HG02759 (cell line): ENCODE measurements around the gene PRCD.
A peak's percentile ranks its signal among the peaks of the same experiment; 100 is the strongest.
"Not testable (repeated sequence)": the region's sequence is repeated elsewhere in the genome, so short reads cannot be mapped to it uniquely, and the experiment has no call there.

Experiments
- ATAC-seq: cut with Tn5 transposase; IDR thresholded peaks from one replicate; pipeline ENCODE4 v1.9.1; 2021; ENCODE audit warnings: mild to moderate bottlenecking, moderate library complexity; ENCODE audit not compliant: unreplicated experiment

The PRCD gene

DNA sequence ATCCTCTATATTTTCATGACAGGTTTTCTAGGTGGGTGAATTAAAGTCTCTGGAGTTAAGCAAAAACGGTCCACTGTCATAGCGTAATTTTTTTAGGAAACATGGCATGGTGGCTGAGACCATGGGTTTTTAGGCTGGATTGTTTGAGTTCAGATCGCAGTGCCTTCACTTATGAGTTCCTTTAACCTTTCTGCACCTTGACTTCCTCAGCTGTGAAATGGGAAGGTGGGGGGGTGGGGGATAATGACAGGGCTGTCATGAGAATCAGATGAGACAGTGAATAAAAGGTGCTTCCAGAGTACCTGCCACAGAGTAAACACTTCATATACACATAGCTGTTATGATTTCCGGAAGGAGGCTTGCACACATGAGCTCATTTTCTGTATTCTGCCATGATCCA lies 11.8 kb downstream of the PRCD start:
- no peak for ATAC-seq

DNA sequence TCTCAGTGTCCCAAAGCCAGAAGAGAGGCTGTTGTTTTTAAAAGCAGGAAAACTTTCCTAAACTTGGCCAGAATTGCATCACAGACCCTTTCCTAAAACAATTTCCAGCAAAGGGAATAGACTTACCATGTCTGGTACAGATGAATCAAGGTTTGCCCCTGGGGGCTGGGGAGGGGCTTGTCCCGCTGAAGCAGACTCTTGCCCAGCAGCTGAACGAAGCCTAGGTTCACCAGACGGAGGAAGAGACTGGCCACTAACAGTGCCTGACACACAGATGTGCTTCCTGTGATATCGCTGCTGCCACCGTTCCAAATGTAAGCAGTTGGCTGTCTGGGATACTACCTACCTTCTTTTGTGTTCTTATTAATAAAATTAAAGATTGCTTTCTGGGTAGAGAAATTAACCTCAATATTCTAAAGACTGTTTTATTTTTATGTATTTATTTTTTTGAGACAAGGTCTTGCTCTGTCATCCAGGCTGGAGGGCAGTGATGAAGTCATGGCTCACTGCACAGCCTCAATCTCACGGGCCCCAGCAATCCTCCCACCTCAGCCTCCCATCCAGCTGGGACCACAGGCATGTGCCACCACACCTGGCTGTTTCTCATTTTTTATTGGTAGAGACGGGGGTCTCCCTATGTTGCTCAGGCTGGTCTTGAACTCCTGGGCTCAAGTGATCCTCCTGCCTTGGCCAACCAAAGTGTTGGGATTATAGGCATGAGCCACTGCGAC lies 13.5 kb downstream of the PRCD start:
- ATAC-seq = no peak

DNA sequence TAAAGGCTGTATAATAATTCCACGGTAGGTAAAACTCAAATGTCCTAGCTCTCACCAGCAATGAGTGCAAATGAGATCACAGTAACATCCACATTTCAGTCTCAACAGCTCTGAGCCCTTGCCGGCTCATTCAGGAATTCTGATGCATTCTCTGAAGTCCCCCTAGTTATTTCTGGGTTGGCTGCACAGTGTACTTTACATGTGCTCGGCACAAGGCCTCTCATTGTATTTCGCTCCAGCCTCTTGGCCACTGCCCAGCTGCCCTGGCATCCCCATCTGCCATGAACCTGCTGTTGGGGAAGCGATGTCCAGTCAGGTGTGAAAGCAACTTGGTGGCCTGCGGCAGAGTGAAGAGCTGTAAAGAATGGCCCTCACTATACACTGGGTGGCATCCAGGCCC lies 14.3 kb downstream of the PRCD start:
- no peak for ATAC-seq

DNA sequence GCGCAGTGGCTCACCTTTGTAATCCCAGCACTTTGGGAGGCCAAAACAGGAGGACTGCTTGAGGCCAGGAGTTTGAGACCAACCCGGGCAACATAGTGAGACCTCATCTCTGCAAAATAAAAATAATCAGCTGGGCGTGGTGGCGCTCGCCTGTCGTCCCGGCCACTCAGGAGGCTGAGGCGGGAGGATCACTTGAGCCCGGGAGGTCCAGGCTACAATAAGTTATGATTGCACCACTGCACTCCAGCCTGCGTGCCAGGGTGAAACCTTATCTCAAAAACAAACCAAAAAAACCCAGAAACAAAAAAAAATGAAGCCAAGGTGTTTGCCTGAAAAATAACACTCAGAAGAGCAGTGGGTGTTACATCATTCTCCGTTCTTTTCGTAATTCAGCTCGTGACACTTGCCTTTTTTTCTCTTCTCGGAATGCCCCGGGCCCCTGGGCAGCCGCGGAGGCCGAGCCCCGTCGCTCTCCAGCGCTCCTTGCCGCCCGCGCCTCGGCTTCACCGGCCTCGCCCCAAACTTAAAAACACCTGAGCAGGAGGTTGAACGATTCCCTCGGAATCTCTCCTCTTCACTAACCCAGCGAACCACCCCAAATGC lies 17.0 kb downstream of the PRCD start:
- peak; percentile 15 for ATAC-seq

DNA sequence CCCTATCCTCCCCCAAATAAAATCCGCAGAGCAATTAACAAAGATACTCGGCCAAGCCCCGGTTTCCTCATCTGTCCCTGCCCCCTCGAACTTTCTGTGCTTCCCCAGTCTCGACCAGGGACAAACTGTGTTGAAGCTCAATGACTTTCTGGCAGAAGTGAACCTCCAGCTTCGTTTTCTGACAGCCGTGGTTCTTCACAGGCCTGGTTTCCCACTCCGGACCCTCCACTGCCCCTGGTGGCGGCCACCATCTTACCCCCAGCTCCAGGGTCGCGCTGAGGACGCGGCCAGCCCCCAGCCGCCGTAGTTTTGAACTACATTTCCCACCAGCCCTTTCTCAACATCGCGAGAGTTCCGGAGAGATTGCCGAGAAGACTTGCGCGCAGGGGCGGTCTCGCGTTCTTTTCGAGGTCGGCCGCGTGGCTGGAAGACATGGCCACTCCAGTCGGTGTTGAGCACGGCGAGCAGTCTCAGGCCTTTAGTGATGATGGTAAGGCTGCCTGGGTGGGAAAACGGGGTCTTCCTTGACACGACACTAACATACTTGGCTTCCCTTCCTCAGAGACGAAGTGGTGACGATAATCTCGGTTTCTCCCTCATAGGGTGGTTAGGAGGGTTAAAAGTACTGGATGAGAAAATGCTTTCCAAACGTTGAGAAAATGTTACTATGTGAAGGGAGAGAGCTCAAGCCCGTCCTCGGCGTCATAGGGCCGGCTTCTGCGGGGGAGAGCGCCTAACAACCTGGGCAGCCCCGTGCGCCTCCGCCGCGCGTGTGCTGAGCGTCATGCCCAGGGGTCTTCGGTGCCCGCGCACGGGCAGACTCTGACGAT lies 17.7 kb downstream of the PRCD start:
- ATAC-seq = peak; percentile 90

DNA sequence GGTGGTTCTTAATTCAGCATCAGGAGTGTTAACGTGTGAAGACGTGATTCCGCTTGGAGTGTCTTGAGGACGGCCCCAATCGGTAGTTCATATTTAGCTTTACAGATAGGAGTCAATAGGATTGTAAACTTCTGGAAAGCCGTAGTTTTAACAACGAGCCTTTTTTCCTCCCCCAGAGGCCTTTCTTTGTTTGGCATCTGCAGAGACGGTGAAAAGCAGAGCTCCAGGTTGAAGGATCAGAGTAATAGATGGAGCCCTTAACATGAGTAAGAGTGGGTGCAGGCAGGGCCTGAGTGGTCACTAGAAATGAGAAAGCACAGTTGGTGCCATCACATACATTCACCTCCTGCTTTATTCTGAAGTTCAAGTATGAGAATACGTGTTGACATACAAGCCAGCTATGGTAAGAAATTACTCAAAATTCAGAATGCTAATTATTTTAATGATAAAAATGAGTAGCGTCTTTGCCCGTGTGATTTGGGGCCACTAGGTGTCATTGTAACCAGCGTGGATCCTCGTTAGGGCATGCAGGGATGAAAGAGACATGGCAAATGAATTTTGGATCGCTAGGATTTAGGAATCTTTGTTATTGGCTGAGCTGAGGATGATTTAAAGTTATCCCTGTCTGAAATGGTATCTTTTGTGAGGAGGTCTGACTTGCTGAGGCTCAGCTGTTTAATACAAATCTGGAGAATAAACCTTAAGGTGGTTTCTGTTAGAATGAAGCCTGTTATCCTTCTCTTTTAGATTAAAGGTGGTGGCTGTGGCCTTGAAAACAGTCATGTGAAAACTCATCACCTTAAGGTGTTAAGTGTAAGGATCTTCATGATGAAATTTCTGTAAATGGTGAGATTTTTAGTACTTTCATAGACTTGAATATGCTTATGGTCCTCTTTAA lies 18.6 kb downstream of the PRCD start:
- ATAC-seq = no peak

DNA sequence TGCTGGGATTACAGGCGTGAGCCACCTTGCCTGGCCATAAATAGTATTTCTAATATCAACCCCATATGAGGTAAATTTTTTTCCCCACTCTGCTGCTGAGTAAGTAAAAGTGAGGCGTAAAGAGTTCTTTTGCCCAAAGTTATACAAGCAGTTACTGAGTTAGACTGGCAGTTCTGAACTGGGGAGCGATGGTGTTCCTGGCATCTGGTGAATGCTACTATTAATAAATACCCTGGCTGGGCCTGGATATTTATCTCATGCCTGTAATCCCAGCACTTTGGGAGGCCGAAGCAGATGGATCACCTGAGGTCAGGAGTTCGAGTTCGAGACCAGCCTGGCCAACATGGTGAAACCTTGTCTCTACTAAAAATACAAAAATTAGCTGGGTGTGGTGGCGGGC lies 19.6 kb downstream of the PRCD start:
- ATAC-seq = not testable (repeated sequence)

DNA sequence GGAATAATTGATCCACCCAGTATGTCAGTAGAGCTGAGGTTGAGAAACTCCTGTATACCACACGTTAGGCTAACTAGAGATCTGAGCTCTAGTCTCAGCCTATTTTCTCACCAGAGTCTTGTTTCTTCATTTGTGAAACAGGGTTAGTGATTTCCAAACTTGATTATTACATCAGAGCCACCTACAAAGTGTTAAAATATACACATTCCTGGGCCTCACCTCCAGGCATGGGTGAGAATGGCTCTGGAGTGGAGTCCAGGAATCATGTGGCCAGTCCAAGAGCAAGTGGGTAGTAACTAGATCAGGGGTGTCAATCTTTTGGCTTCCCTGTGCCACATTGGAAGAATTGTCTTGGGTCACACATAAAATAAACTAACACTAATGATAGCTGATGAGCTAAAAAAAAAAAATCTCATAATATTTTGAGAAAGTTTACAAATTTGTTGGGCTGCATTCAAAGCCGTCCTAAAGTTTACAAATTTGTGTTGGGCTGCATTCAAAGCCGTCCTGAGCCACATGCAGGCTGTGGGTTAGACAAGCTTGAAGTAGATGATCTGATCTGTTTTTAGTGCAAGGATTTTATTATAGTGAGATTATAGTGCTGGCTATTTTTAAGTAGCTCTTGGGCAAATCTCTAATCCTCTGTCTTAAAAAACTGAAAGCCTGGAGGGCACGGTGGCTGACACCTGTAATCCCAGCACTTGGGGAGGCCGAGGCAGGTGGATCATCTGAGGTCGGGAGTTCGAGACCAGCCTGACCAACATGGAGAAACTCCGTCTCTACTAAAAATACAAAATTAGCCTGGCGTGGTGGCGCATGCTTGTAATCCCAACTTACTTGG lies 20.4 kb downstream of the PRCD start:
- no peak for ATAC-seq

DNA sequence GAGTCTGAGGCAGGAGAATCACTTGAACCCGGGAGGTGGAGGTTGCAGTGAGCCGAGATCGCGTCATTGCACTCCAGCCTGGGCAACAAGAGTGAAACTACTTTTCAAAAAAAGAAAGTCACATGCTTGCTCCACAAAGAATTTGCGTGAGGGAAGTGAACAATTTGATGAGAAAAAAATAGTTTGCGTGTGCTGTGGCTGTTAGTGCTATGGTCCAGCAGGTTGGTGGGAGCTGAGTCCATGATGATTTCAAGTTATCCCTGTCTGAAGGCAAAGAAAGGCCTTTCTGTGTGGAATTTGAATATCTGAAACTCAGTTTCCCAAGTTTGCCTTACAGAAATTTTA lies 21.0 kb downstream of the PRCD start:
- no peak for ATAC-seq

DNA sequence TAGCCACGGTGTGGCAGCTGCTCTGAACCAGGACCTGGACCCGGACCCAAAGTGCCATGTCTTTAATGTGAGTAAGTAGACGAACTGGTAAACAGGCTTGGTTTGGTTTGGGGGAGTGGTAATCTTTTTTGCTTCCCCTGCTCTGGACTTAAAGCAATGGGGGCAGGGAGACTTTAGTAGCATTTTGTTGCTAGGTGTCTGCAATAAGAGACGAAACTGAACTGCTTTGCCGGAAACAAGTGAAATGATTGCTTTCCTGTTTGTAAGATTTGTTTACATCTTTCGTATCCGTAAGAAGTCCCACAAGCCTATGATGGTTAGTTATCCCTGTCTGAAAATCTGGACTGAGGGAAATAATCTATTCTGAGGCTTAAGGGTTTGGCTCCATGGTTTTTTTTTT lies 21.5 kb downstream of the PRCD start:
- no peak for ATAC-seq

DNA sequence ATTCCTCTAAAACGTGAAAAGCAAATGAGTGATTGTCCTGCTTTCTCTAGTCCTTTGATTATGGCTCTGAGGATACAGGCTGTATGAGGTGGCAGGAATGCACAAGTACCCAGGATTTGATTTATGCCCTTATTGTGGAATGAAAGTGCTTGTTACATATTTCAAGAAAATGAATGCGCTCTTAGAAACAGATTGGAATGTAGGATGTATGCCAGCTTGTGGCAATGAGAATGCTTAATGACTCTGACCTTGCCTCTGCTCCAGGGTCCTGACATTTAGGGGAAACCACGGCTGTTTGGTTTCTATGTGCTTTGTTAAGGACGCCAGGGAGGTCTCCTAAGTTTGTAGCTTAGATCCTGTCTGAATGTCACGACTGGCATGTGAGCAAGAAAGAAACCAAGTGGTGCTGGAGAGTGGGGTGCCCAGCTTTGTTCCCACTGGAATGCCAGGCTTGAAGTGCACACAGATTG lies 22.0 kb downstream of the PRCD start:
- ATAC-seq = no peak

DNA sequence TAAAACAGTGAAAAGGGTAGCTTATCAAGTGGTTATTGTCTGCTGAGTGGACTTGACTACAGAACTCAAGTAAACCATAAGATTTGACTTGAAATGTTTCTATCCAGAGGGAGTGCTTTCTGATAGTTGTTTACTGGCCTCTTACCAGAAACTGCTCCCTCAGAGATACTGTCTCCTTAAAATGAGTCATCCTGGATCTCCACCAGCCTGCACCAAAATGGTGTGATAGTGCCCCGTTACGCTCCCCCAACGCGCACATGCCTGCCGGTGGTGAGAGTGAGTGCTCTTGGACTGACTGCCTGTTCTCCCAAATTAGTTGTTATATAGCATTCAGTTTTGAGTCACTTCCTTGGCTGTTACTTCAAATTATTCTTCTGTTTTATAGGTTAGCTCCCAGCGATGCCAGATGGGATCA lies 22.9 kb downstream of the PRCD start:
- no peak for ATAC-seq

DNA sequence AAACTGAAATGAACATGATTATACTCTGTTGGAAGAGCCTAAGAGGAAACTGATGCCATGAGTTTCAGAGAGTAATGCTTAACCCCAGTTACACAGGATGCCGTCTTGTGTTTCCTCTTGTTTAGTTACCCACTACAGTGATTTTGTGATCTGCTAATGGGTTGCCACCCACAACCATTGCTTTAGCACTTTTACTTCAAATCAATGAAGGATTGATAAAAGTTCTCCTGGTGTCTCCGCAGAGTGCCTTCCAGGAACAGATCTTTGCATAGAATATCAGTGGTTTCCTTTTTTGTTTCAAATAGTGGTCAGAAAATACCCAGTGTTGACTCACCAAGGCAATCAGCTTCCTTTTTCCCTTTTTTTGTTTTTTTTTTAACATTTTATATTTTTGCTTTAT lies 23.5 kb downstream of the PRCD start:
- ATAC-seq = not testable (repeated sequence)

DNA sequence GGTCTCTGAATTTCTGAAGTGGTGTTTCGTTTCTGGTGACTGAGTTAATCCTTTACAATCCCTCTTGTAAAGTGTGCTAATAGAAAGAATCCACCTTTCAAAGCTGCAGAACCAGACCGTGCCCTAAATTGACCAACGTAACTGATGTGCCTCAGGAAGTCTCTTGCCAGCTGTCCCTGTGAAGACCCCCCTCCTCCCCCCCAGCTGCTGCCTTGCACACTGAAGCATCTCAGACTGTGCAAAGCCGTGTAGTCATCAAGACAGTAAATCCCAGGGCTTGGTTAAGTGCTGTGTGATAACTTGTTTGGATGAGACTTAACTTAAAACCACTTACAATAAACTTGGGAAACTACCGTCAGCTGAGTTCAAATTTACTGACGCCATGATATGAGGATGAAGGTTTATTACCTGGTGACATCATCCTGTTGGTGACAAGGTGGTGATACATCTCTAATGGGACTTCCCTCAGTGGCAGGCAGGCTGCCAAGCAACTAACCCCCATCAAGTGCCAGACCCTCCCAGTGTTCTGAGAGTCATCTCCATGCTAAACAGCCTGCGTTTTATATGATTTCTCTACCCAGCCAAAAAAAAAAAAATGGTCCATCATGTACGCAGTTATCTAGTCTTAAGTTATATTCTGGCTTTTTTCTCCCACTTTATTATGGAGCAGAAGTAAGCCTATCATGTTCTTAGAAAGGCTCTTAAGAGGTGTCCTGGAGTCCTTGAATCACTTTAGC lies 25.3 kb downstream of the PRCD start:
- ATAC-seq = not testable (repeated sequence)

DNA sequence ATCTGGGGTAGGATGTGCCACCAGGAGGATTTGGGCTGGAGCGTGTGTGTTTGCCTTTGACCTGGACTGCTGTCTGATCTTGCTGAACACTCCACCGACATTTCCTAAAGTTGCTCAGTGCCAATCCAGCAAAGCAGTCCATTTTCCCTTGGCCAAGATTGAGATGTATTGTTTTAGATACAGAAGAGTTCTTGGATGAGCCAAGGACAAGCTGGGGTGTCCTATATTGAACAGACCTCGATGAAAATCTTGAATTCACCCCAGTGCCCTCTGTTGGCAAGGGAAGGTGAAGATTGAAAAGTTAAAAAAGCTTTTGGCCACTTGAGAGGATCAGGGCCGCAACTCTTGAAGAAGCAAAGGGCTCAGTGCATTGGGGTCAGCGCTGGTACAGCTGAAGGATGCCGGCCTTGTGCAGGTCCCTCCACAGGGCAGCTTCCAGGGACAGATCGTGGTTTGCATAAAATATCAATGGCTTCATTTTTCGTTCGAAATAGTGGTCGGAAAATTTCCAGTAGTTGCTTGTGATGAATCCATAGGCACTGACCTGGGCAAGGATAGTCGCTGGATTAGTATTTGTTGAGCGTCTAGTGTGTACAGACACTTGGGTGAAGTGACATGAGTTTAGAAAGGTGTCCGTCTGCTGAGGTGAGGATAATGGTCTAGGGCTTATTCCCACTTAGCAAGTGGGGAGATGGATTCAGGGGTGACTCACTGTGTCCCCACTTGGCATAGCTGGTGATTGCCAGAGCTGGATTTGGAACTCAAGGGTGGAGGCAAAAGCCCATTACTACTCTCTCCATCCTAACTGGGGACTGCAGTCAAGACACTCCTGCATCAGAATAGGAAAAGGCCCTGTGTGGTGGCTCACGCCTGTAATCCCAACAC lies 26.1 kb downstream of the PRCD start:
- ATAC-seq = no peak

DNA sequence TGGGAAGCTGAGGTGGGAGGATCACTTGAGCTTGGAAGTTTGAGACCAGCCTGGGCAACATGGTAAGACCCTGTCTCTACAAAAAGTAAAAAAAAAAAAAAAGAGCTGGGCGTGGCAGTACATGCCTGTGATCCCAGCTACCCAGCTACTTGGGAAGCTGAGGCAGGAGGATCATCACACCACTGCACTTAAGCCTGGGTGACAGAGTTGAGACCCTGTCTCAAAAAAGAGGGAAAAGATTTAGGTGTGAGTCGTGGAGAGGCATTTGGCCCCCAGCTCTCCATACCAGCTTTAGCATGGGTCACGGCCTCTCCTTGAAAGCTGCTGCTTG lies 26.7 kb downstream of the PRCD start:
- no peak for ATAC-seq

DNA sequence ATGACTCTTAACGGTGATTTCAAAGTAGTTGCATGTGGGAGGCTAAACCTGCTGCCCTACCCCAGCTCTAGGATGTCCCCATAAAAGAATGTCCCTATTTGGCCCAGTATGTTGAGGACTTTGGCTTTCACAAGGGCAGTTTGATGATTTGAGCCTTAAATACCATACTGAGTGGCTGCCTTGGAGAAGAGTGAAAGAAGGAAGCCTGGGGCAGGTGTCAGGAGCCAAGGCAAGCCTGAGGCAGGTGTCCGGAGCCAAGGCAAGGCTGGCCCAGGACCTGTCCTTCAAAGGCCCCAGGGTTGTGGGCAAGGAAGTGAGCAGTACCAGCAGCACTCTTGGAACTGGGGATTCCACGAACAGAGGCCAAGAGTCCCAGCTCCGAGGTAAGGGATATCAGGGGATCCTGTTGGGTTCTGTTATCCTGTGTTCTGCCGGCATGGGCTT lies 27.2 kb downstream of the PRCD start:
- no peak for ATAC-seq

DNA sequence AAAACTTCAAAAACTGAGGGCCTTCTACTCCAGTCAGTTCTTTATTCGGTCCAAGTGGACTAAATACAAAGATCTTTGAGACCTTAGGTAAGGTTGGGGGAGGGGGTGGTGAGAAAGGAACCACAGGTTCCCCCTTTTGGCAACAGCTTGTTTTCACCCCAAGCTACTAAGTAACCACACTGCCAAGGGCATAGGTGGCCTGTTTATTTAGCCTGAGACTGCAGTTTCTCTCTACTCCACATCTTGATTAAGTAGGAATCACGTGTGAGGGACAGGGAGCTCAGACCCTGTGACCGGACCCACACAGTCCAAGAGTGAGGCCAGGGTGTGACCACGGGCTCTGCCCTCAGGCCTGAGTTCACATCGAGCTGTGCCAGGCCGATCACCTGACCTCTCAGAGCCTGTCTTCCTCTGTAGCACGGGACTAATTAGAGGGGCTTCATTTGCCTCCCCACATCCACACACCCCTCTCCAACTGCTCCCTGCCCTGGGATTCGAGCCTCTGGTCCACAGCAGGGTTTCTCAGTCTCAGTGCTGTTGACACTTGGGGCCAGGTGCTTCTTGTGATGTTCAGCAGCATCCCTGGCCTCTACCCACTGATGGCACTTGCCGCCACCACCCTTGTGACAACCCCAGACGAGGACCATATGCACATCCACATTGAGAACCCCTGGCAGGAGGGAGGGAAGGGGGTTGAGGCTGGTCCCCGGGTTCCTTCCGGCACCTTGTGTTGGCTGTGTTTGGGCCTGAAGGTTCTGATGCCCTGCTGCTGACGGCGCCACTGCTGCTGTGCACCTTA lies 28.0 kb downstream of the PRCD start:
- no peak for ATAC-seq
